ENCODE results near the gene ADAD2. TPM values are rescaled to one million over a fixed set of nuclear protein-coding genes. Genes with fewer than 3 reads are reported as not detected.

ADAD2 gene
- total and polyA plus RNA-seq, 2 of the 4 experiments (the other 2 are of a cell fraction) = not detected

GRCh38 chr16:84207251-84207650 lies 16.3 kb downstream of the ADAD2 start:
- Histone ChIP-seq H2BK120ac (ENCODE audit: low read depth, low read length) (no peak overlapping the region), H3K56ac (ENCODE audit: extremely low read depth, insufficient read depth, low read length) (no peak overlapping the region), H3K14ac (replicated peaks; ENCODE audit: low read depth, low read length) (no peak overlapping the region), H4K20me1 (ENCODE audit: insufficient read depth, low read length) (no peaks in the 10 kb centered on the region), H2BK15ac (ENCODE audit: low read depth, low read length) (no peak overlapping the region), H3K9me1 (ENCODE audit: insufficient read depth, low read length) (no peaks in the 10 kb centered on the region), H3K27me3 (ENCODE audit: control insufficient read depth, insufficient read depth, low read length) (peaks cover 35% of the 10 kb centered on the region), H2AFZ (replicated peaks; ENCODE audit: low read length, poor library complexity) (no peak overlapping the region), H4K5ac (ENCODE audit: low read depth, low read length) (no peak overlapping the region), H4K8ac (ENCODE audit: low read depth in 2 of 2, low read length in 2 of 2) (no peak overlapping the region), H3K4ac (ENCODE audit: low read depth, low read length) (no peak overlapping the region), H2BK20ac (ENCODE audit: low read depth, low read length) (no peak overlapping the region), H3K9me3 (ENCODE audit: control insufficient read depth, insufficient read depth, low read length) (peaks cover 2% of the 10 kb centered on the region; the same call in 1 of the 2 replicates), H2AK9ac (replicated peaks; ENCODE audit: low read depth, low read length, poor library complexity) (no peak overlapping the region), H3K4me1 (ENCODE audit: control insufficient read depth, insufficient read depth, low read length) (no peaks in the 10 kb centered on the region), H2AK5ac (ENCODE audit: low read depth, low read length) (no peak overlapping the region), H3K79me1 (ENCODE audit: low read depth in 1 of 2, low read length in 2 of 2) (no peaks in the 10 kb centered on the region), H3K4me3 (ENCODE audit: insufficient read depth, low read depth, low read length) (no peak overlapping the region), H3K36me3 (ENCODE audit: control insufficient read depth, insufficient read depth, low read length) (no peaks in the 10 kb centered on the region), H3K9ac (ENCODE audit: low read depth, low read length) (no peak overlapping the region), H3K23ac (ENCODE audit: low read depth, low read length) (no peak overlapping the region), H4K91ac (ENCODE audit: insufficient read depth, low read depth, low read length) (no peak overlapping the region), H2BK5ac (ENCODE audit: low read depth, low read length, poor library complexity, severe bottlenecking) (no peak overlapping the region), H3K27ac (ENCODE audit: insufficient read depth, low read length) (no peak overlapping the region), H3K4me2 (ENCODE audit: low read depth, low read length) (no peak overlapping the region), H3K18ac (ENCODE audit: low read depth, low read length) (no peak overlapping the region)
- ChIA-PET POLR2A (ENCODE audit: unreplicated experiment) (no interaction called here), CTCF (no interaction called here)
- BruUV-seq (replicated peaks) = no TSS peak
- no peak for TF ChIP-seq ELK1 (IDR thresholded peaks at IDR 0.05; ENCODE audit: borderline replicate concordance, low read depth, low read length)
- no peak for TF ChIP-seq CHD1 (IDR thresholded peaks at IDR 0.05; ENCODE audit: low read depth, low read length)
- TF ChIP-seq RCOR1 (IDR thresholded peaks at IDR 0.05; ENCODE audit: insufficient replicate concordance, low read length) = no peak
- no peak for TF ChIP-seq CEBPB (IDR thresholded peaks at IDR 0.05; ENCODE audit: low read depth, low read length)
- TF ChIP-seq RAD21 (IDR thresholded peaks at IDR 0.05; ENCODE audit: low read length) = no peak
- TF ChIP-seq MAFK (IDR thresholded peaks at IDR 0.05; ENCODE audit: low read depth, low read length) = no peak
- TF ChIP-seq BHLHE40 (IDR thresholded peaks at IDR 0.05; ENCODE audit: low read depth, low read length) = no peak
- TF ChIP-seq USF2 (IDR thresholded peaks at IDR 0.05; ENCODE audit: low read depth, low read length) = no peak
- no peak for TF ChIP-seq NFE2L2 (IDR thresholded peaks at IDR 0.05; ENCODE audit: low read depth, low read length)
- TF ChIP-seq MXI1 (IDR thresholded peaks at IDR 0.05; ENCODE audit: borderline replicate concordance, low read depth, low read length) = no peak
- WGBS, 2 experiments (ENCODE audit: extremely low coverage in 2 of 2, insufficient read length in 1 of 2) = 72% methylated on average over 3 of the region's 6 CpGs; no CpG with 5 or more reads in 1 of the 2 experiments
- intact Hi-C loops (cut with micrococcal nuclease) = no loop called here
- in situ Hi-C loops (cut with MboI; ENCODE audit: low sequenced_read_pairs) = no loop called here
- dilution Hi-C loops (cut with HindIII; ENCODE audit: low sequenced_read_pairs, unreplicated experiment) = no loop called here
- DNase-seq = no peak
- ATAC-seq (ENCODE audit: low read depth) = peak; percentile 21; the same call in 1 of the 2 replicates

Data from IMR-90 (cell line).